Hematopoietic multipotent progenitor cell treated with erythropoietin and hydrocortisone succinate and interleukin-3 and kit ligand, for 8 days (in vitro differentiated cells): ENCODE data around the gene PRMT7.

ENCODE experiments used
- DNase-seq: peaks from one replicate; pipeline ENCODE4 v3.0.0-alpha.2; 2015

Gene PRMT7

DNA sequence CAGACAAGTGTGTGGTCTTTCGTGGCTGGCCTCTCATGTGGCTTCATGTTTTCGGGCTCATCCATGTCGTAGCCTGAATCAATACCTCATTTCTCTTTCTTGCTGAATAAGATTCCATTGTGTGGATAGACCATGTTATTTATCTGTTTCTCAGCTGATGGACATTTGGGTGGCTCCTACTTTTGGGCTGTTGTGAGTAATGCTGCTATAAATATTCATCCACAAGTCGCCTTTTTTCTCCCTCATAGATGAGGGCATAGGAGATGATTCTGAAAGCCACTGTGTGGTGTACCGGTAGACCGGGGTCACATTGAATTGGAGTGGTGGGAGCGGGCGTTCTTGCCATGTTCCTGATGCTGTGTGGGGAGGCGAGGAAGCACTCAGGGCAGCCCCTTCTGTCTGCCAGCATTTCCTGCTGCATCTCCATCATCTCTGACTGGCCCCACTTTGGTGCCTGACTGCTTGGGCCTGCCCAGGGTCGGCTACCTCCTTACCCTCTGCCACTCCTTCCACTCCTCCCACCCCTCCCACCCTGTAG, 40.1 kb downstream of the PRMT7 start:
- no peak for DNase-seq

DNA sequence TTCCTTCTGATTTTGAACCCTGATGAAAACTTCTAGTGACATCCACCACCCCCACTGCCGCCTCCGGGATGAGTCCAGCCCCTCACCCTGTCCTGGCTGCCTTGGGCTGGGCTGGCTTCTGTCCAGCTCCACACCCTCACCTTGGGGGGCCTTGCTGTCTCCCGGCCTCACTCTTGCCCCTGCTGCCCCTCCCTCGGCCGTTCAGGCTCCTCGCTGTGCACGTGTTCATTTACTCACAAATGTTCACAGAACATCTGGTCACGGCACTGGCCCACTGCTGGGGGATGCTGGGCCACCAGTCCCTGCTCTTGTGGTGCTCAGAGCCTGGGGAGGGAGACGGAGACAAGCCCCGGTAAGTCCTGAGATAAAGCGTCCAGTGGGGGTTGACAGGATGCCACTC, 40.6 kb downstream of the PRMT7 start:
- DNase-seq: no peak

GRCh38 chr16:68351991-68352431, 41.2 kb downstream of the PRMT7 start:
- DNase-seq: no peak

- no peak for DNase-seq
Observed at GRCh38 chr16:68353366-68353765, 42.5 kb downstream of the PRMT7 start.

DNA sequence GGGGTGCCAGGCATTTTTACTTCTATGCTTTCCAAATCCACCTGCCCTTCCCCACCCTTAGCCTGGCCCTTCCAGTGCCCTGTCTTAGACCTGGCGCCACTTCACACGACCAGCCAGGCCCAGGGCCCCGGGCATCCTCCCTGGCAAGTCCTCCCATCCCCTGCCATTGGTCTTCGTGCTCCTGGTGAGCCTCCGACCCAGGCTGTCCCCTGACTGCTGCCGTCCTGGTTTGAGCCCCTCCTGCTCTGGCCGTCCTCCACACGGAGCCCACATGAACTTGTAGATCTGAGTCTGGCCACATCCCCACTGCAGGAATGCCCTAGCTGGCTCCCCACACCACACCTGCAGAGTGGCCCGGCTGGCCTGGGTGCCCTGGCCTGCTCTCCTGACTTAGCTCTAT, 44.0 kb downstream of the PRMT7 start:
- no peak for DNase-seq

DNA sequence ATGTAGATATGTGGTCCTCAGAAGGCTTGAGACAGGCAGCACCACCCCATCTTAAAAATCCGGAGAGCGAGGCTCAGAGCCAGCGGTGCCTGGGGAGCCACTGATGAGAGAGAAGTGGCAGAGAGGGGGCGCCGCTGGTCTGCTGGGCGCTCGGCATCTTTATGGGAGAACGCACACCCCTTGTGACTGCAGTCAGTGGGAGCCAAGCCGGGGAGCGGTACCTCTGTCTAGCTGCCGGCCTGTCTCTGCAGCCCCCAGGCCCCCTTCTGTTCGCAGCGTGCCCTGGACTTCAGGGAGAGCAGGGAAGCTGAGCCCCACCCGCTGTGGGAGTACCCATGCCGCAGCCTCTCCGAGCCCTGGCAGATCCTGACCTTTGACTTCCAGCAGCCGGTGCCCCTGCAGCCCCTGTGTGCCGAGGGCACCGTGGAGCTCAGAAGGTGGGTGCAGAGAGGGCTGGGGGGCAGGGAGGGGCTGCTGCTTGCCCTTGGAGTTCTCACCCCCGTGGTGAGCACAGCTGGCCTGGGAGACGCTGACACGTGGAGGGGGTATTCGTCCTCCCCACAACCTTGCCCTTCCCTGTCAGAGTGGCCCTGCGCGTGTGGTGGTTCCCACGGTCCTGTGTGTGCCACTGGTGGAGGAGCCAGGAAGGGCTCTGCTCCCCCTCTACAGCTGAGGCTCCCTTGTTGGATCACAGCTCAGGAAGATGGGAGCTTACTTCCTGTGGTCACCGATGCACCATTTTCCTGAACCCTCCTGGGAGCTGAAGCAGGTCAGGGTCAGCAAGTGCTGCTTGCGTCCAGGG, 44.8 kb downstream of the PRMT7 start:
- DNase-seq: no peak

DNA sequence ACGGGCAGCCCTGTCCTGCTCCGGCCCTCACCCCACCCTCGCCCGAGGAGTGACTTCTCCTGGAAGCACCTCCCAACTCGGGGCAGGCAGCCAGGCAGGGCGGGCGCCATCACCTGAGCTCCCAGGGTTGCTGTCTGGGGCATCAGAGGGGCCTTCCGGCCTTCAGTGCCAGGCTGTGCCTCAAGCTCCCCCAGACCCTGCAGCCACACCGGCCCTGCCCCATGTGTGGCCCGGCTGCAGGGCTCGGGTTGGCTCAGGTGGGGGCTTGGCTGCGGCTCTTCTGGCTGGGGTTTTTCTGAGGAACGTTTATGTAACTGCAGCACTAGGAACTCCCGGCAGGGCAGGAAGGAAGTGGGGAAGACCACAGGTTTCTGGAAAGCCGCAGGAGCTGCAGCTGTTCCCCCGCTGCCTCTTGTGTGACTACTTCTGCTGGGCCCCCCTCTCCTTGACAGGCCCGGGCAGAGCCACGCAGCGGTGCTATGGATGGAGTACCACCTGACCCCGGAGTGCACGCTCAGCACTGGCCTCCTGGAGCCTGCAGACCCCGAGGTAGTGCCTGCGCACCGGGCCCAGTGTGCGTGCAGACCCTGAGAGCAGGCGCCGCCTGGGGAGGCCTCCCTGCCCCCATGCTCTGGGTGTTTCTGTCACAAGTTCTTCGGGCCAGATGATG, 45.6 kb downstream of the PRMT7 start:
- DNase-seq: peak; percentile 8

DNA sequence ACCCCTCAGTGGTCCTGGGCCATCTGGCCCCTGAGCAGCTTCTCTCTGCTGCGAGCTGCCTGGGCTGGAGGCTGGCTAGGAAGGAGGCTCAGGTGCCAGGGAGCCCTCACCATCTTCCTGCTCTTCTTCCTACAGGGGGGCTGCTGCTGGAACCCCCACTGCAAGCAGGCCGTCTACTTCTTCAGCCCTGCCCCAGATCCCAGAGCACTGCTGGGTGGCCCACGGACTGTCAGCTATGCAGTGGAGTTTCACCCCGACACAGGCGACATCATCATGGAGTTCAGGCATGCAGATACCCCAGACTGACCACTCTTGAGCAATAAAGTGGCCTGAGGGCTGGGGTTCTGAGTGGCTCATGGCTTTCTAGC, 46.1 kb downstream of the PRMT7 start:
- DNase-seq: no peak

DNA sequence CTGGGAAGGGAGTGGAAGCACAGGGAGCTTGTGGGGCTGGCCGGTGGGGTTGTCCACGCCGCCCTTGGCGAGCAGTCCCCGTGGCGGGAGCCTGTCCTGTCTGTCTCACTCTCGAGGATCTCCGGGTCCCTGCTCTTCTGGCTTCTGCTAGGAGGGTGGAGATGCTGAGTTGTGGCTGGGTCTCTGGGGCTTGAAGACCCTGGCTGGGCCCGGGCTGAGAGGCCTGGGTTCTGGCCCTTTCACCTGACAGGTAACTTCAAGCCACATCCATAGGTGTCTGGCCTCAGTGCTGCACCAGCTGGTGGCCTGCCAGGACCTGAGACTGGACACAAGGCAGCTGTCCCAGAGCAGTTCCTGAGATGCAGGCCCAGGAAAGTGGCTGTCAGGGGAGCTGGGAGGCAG, 46.7 kb downstream of the PRMT7 start:
- no peak for DNase-seq

DNA sequence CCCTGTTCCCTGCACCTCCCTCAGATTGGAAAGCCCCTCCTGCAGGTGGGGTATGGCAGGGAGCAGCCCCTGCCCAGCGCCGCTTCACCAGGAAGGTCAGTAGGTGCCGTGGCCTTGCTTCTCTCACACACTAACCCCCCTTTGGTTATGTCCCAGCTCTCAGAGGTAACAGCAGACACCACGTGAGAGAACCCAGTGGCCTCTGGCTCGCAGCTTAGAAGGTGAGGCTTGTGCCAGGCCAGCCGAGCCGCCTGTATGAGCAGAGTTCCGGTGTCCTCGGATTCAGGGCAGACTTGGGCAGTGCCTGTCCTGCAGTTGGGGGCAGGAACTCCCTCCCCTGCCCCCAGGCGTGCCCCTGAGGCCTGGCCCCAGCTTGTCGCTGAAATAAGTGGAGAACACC, 47.1 kb downstream of the PRMT7 start:
- DNase-seq: no peak

DNA sequence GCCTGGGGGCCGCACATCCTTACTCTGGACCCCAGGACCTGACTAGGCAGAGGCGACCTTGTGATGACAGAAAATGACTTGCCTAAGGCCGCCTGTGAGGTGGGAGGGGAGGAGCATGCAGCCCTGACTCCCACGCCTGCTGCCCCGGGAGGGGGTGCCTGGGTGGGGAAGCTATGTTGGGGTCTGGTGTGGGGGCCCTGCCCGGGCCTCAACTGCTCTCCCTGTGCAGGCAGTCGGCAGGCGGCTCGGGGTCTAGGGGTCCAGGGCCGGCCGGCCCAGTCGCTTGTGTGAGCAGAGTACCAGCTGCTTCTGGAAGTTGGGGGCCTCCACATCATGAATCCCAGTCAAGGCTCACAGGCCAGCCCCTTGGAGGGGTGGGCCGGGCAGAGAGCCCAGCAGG, 48.1 kb downstream of the PRMT7 start:
- no peak for DNase-seq

- no peak for DNase-seq
Observed at GRCh38 chr16:68359398-68360191, 48.8 kb downstream of the PRMT7 start.

GRCh38 chr16:68360547-68360946, 49.7 kb downstream of the PRMT7 start:
- no peak for DNase-seq

- no peak for DNase-seq
Observed at GRCh38 chr16:68360956-68361355, 50.1 kb downstream of the PRMT7 start.

DNA sequence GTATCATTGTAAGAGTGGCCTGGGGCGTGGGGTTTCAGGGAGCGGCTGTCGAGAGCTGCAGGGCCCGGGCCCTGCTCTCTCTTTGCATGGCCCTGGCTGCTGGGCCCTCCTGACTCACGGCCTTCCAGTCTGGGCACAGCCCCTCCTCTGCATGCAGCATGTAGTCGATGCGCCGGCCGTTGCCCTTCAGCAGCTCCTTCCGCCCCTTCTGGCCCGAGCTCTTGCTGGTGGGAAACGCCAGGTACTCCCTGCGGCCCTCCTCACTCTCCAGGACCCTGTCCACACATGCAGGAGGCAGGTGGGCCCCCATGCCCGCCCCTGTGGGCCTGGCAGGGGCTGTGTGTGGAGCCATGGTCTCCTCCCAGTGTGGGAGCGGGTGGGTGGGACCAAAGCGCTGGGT, 50.7 kb downstream of the PRMT7 start:
- DNase-seq: no peak

- DNase-seq: no peak
Observed at GRCh38 chr16:68362262-68362913, 51.6 kb downstream of the PRMT7 start.

DNA sequence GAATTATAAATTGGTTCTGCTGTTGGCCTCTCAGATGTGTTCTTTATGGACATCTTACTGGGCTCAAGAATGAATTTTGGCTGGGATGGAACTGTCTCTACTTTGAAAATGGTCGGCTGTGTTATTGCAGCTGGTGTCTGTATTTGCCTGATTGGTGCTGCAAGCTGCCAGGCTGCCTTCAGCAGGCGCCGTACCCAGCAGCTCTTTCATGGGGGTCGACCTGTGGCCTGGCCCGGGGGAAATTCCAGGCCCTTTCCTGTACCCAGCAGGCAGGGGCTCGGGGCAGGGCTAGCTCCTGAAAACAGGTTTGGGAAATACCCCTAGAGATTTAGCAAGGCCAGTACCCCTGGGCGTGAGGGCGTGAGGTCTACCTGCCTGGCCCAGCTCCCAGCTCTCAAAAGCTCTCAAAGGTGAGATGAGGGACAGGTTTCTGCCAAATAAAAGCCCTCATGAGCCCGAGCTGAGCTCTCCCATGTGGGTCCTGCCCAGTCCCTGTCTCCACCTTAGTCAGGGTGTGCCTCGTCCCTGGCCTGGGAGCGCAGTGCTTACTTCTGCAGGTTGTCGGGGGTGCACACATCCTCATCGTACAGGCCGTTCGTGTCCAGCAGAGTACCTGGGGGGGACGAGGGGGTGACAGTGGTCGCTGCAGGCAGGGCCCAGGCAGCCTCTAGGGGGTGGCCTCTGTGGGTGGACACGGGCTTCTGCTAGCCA, 52.3 kb downstream of the PRMT7 start:
- DNase-seq: no peak

DNA sequence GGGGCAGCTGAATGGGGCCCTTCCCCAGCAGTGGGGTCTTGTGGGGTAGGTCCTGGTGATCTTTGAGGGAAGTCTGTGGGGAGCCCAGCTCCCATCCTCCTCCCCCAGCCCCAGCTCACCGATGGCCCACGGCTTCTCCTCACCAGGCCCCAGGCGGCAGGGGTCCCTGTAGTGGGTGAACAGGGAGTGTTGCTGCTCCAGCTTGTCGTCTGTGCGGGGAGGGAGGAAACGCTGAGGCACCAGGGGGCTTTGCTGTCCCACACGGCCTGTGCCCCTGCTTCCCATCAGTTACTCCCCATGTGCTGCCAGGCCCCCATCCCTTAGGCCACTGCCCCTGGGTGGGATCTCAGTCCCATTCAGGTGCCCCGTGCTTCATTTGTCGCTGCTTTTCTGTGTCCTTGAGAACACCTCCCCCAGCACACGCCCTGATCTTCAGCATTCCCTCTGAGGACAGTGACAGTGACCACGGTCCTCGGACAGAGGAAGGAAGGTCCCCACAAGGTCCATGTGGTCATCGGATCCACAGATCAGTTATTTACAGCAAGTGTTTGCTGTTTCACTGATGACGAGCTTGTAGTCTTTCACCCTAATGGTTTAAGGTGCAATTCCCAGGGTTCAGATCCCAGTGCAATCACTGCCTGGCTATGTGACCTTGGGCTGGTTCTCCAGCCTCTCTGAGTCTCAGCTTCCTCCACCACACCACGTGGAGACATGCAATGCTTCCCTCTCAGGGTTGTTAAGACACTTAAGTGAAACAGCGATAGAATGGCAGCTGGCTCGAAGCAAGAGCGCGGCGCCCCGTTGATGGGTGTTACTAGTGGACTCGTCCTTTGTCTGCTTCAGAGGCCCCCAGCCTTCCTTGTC, 53.1 kb downstream of the PRMT7 start:
- DNase-seq: no peak

GRCh38 chr16:68364561-68364998, 53.8 kb downstream of the PRMT7 start:
- DNase-seq: no peak

DNA sequence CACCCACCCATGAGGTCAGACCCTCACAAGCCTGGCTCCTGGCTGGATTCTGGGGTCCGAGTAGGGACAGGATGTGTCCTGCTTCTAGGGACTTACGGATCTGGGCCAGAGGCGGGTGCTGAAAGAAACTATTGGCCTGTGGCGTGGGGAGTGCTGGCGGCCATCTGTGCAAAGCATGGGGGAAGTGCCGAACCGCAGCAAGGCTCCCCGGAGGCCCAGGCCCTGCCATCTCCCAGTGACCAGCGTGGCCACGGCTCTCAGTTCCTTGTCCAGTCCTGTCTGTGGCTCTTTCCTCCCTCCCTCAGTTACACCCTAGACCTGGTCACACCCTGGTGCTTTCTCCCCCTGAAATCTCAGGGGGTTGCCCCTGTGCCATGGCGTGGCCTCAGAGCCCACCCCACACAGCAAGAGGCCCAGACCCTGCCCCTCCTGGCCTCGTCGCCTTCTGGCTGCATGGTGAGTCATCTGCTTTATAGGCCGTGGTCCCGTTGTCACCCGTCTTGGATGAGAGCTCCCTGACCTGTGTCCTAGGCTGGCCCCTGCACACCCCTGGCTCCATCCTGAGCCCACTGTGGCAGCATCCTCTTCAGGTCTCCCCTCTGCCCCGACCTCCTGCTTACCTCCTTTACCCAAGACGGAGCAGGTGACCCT, 54.5 kb downstream of the PRMT7 start:
- no peak for DNase-seq

DNA sequence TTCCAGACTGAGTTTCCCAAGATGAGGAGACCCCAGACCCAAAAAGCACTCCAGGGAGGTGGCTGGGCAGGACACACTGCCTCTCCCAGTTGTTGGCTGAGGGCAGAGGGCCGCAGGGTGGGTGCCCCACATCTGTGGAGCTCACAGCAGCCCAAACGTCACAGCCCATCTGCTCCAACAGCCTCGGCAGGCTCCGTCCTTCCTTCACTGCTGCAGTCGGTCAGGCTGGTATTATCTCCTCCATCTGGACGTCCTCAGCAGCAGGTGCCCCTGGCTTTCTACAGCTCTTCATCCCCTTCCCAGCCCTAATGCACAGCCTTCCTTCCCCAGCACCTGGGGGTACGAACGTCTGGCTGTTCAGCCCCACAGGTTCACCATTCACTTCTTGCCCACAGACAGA, 55.2 kb downstream of the PRMT7 start:
- no peak for DNase-seq
